Smooth muscle cell (in vitro differentiated cells): ENCODE measurements around the gene ABLIM3. TPM values are rescaled to one million over a fixed set of nuclear protein-coding genes. Genes with fewer than 3 reads are reported as not detected.

ENCODE experiments used
- DNase-seq: peaks from one replicate; lab custom pipeline; 2025; ENCODE audit not compliant: unreplicated experiment; lab: John Stamatoyannopoulos, UW
- H2AFZ ChIP-seq: fragments of 200-600 bp; sonication (generic); 2 replicates; pipeline ENCODE4 v1.6.0; 2016; ENCODE audit warnings: antibody characterized with exemption, low read depth, mild to moderate bottlenecking
- H3F3A ChIP-seq: fragments of 200-600 bp; sonication (generic); 2 replicates; pipeline ENCODE4 v1.6.0; 2017; ENCODE audit warnings: antibody characterized with exemption, low read depth
- H3K27ac ChIP-seq: fragments of 200-600 bp; sonication (generic); 2 replicates; pipeline ENCODE4 v1.5.1; 2016; ENCODE audit warnings: low read depth, mild to moderate bottlenecking
- H3K27me3 ChIP-seq: fragments of 200-600 bp; sonication (generic); 2 replicates; pipeline ENCODE4 v1.6.1; 2016; ENCODE audit warnings: low read depth, mild to moderate bottlenecking
- H3K36me3 ChIP-seq: fragments of 200-600 bp; sonication (generic); 2 replicates; pipeline ENCODE4 v1.5.1; 2016; ENCODE audit warnings: low read depth
- H3K4me1 ChIP-seq: fragments of 200-600 bp; sonication (generic); 2 replicates; pipeline ENCODE4 v1.5.1; 2016; ENCODE audit warnings: low read depth
- H3K4me2 ChIP-seq: fragments of 200-600 bp; sonication (generic); 2 replicates; pipeline ENCODE4 v1.6.0; 2016; ENCODE audit warnings: mild to moderate bottlenecking
- H3K4me3 ChIP-seq: fragments of 200-600 bp; sonication (generic); 2 replicates; pipeline ENCODE4 v1.5.1; 2016; ENCODE audit warnings: mild to moderate bottlenecking
- H3K79me2 ChIP-seq: fragments of 200-600 bp; sonication (generic); 2 replicates; pipeline ENCODE4 v1.6.0; 2016; ENCODE audit warnings: low read depth, mild to moderate bottlenecking
- H3K9ac ChIP-seq: fragments of 200-600 bp; sonication (generic); 2 replicates; pipeline ENCODE4 v1.6.0; 2016; ENCODE audit warnings: low read depth
- H3K9me3 ChIP-seq: fragments of 200-600 bp; sonication (generic); replicated peaks from 2 replicates; pipeline ENCODE4 v1.5.1; 2016; ENCODE audit warnings: low read depth
- H4K20me1 ChIP-seq: fragments of 200-600 bp; sonication (generic); 2 replicates; pipeline ENCODE4 v1.6.0; 2016; ENCODE audit warnings: low read depth
- CTCF ChIP-seq: fragments of 200-600 bp; sonication (generic); IDR thresholded peaks from 2 replicates; pipeline ENCODE4 v1.5.1; 2017; ENCODE audit warnings: borderline replicate concordance, mild to moderate bottlenecking, antibody characterized with exemption; ENCODE audit not compliant: insufficient read depth, poor library complexity, severe bottlenecking
- WGBS: methylation state at CpG from one replicate; pipeline ENCODE4 v1.1.7; 2016; ENCODE audit warnings: low lambda C conversion rate; 5-methylcytosine and 5-hydroxymethylcytosine counted together
- polyA plus RNA-seq: library from polyadenylated mRNA; unstranded; fragments of >200 nt; fragmentation: Nextera tagmentation; extraction: Ambion mirVana; gene quantifications from 2 replicates; pipeline ENCODE4 v1.2.1, GENCODE V29; 2016
- total RNA-seq: library from RNA; depleted of rRNA; stranded (reverse); fragments of >200 nt; gene quantifications from 2 replicates; pipeline ENCODE4 v1.2.3, GENCODE V29; 2014

Gene ABLIM3
- total and polyA plus RNA-seq, 2 experiments from 2014 or later: 2.6 to 6.8 TPM

GRCh38 chr5:149100331-149100730 lies 41.0 kb upstream of the ABLIM3 start:
- Histone ChIP-seq H3K4me3 (no peak overlapping the region), H3K4me1 (no peaks in the 10 kb centered on the region), H3K9me3 (peaks cover 9% of the 10 kb centered on the region)

GRCh38 chr5:149108651-149109280 lies 32.5 kb upstream of the ABLIM3 start:
- Histone ChIP-seq H2AFZ (no peak overlapping the region), H3K27ac (no peak overlapping the region)
- 95% methylated on average over 2 of the region's 2 CpGs for WGBS

More at GRCh38 chr5:149100331-149100730, 41.0 kb upstream of the ABLIM3 start:
- Histone ChIP-seq H3K9ac (no peak overlapping the region), H4K20me1 (no peaks in the 10 kb centered on the region), H3K27ac (no peak overlapping the region), H3K4me2 (no peak overlapping the region), H3F3A (no peaks in the 10 kb centered on the region), H3K79me2 (no peaks in the 10 kb centered on the region), H3K36me3 (no peaks in the 10 kb centered on the region), H2AFZ (no peak overlapping the region), H3K27me3 (no peaks in the 10 kb centered on the region)
- no peak for TF ChIP-seq CTCF
- DNase-seq: no peak

GRCh38 chr5:149110406-149110805 lies 30.9 kb upstream of the ABLIM3 start:
- Histone ChIP-seq H3K79me2 (no peaks in the 10 kb centered on the region), H4K20me1 (no peaks in the 10 kb centered on the region), H3K27ac (no peak overlapping the region), H3K4me1 (peaks cover 5% of the 10 kb centered on the region), H3K4me2 (no peak overlapping the region), H3K4me3 (no peak overlapping the region), H3K9me3 (no peaks in the 10 kb centered on the region), H3K9ac (no peak overlapping the region), H3F3A (no peaks in the 10 kb centered on the region), H2AFZ (no peak overlapping the region), H3K27me3 (peaks cover 7% of the 10 kb centered on the region), H3K36me3 (no peaks in the 10 kb centered on the region)
- no peak for DNase-seq
- WGBS: 80% methylated on average over 4 of the region's 4 CpGs
- TF ChIP-seq CTCF: no peak

More at GRCh38 chr5:149108651-149109280, 32.5 kb upstream of the ABLIM3 start:
- H3K36me3 ChIP-seq: no peaks in the 10 kb centered on the region
- no peaks in the 10 kb centered on the region for H3K9me3 ChIP-seq
- peaks cover 7% of the 10 kb centered on the region for H3K27me3 ChIP-seq
- H3K4me2 ChIP-seq: no peak overlapping the region
- TF ChIP-seq CTCF: no peak
- no peaks in the 10 kb centered on the region for H4K20me1 ChIP-seq
- H3K4me3 ChIP-seq: no peak overlapping the region
- no peaks in the 10 kb centered on the region for H3F3A ChIP-seq
- H3K4me1 ChIP-seq: peaks cover 3% of the 10 kb centered on the region
- H3K9ac ChIP-seq: no peak overlapping the region
- DNase-seq: no peak
- H3K79me2 ChIP-seq: no peaks in the 10 kb centered on the region

GRCh38 chr5:149113669-149114068 lies 27.6 kb upstream of the ABLIM3 start:
- Histone ChIP-seq H4K20me1 (no peaks in the 10 kb centered on the region), H3K4me1 (peaks cover 5% of the 10 kb centered on the region), H3K27me3 (peaks cover 20% of the 10 kb centered on the region), H3K9ac (no peak overlapping the region), H3K36me3 (no peaks in the 10 kb centered on the region), H3K4me3 (no peak overlapping the region), H3K79me2 (no peaks in the 10 kb centered on the region), H3K9me3 (no peaks in the 10 kb centered on the region), H3F3A (no peaks in the 10 kb centered on the region), H2AFZ (no peak overlapping the region), H3K27ac (no peak overlapping the region), H3K4me2 (no peak overlapping the region)
- 64% methylated on average over 2 of the region's 2 CpGs for WGBS
- no peak for TF ChIP-seq CTCF
- no peak for DNase-seq
